ENCODE results near the gene XYLT1. TPM values are rescaled to one million over a fixed set of nuclear protein-coding genes. Genes with fewer than 3 reads are reported as not detected.

The XYLT1 gene
- total RNA-seq, 1 donor from 2014 or later, result 16.4 TPM

DNA sequence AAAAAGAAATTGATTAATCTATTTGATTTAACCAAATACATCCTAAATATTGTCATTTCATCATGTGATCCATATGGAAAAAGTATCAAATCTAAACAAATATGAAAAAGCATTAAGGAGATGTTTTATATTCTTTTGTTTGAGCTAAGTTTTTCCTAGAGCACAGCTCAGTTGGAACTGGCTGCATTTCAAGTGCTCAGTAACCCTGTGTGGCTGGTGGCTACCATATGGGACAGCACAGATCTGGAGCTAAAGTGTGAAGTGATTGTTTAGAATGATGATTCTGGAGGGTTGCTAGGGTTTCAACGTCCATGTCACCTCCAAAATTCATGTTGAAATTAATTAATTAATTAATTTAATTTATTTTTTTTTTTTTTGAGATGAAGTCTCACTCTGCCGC is 137.5 kb downstream of the XYLT1 start:
- DNase-seq (ENCODE audit: low spot score), result no peak
- no peak overlapping the region for H3K27ac Mint-ChIP-seq
- H3K4me3 Mint-ChIP-seq, result no peak overlapping the region
- peaks cover 8% of the 10 kb centered on the region for H3K36me3 Mint-ChIP-seq (ENCODE audit: low read depth)
- H3K9me3 Mint-ChIP-seq, result no peaks in the 10 kb centered on the region
- intact Hi-C loops (cut with micrococcal nuclease), result no loop called here
- peaks cover 9% of the 10 kb centered on the region for H3K4me1 Mint-ChIP-seq (ENCODE audit: low read depth)
- H3K27me3 Mint-ChIP-seq (ENCODE audit: insufficient read depth), result no peaks in the 10 kb centered on the region

DNA sequence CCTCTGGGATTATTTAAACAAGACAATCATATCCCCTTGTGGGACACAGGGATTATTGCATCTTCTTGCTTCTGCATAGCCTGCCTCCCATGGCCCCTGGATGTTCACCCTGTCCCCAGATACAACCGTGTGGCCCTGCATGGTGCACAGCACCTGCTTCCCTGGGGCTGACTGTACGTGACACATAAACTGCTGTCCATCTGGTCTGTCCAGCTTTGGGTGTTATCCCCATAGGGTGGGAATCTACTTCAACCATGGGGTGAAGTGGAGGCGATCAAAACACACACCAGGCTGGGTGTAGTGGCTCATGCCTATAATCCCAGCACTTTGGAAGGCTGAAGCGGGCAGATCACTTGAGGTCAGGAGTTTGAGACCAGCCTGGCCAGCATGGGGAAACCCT is 138.8 kb downstream of the XYLT1 start:
- Mint-ChIP-seq H3K27ac (no peak overlapping the region), H3K4me3 (no peak overlapping the region), H3K27me3 (ENCODE audit: insufficient read depth) (no peaks in the 10 kb centered on the region), H3K9me3 (no peaks in the 10 kb centered on the region), H3K36me3 (ENCODE audit: low read depth) (peaks cover 5% of the 10 kb centered on the region), H3K4me1 (ENCODE audit: low read depth) (peaks cover 5% of the 10 kb centered on the region)
- DNase-seq (ENCODE audit: low spot score), result no peak
- intact Hi-C loops (cut with micrococcal nuclease), result no loop called here

DNA sequence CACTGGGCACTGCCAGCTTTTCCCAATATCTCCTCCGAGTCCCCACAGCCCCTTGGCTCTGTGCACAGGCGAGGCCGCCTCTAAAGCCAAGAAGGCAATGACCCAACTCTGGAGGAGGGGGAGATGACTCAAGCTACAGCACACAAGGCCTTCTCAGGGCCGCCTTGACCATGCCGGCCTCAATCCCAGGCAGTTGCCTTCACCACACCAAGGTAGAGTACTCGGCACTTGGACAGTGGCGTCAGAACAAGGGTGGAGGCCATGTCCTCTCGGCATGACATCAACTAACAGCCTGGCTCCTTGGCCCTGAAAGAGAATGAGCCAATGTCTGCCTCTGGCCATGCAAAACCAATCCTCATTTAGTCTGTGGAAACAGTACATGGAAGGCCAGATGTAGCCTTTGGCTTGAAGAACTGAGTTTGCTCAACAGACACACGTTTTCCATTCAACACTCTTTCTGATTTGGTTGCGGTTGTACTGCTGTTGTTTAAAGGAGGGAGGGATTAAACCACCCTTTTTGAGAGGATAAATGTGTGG is 139.6 kb downstream of the XYLT1 start:
- peaks cover 8% of the 10 kb centered on the region for H3K36me3 Mint-ChIP-seq (ENCODE audit: low read depth)
- H3K4me1 Mint-ChIP-seq (ENCODE audit: low read depth), result peaks cover 5% of the 10 kb centered on the region
- no peaks in the 10 kb centered on the region for H3K27me3 Mint-ChIP-seq (ENCODE audit: insufficient read depth)
- no peaks in the 10 kb centered on the region for H3K9me3 Mint-ChIP-seq
- intact Hi-C loops (cut with micrococcal nuclease), result no loop called here
- no peak overlapping the region for H3K27ac Mint-ChIP-seq
- H3K4me3 Mint-ChIP-seq, result no peak overlapping the region
- DNase-seq (ENCODE audit: low spot score), result no peak

DNA sequence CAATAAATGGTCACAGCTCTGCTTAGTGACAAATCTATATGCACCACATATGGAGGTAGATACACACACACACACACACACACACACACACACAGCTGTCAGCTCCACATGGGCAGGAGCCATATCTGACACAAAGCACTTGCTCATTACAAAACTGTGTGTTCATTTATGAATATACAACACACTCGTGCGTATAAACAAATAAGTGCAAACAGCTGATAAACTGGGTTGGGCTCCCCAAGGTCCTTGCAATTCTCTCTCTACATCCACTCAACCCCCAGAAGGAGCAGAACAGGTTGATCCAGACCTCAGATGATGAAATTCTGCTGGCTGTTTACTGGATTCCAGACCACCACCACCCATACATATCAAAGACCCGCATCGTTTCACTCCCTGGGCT is 140.7 kb downstream of the XYLT1 start:
- no peaks in the 10 kb centered on the region for H3K27me3 Mint-ChIP-seq (ENCODE audit: insufficient read depth)
- intact Hi-C loops (cut with micrococcal nuclease), result no loop called here

DNA sequence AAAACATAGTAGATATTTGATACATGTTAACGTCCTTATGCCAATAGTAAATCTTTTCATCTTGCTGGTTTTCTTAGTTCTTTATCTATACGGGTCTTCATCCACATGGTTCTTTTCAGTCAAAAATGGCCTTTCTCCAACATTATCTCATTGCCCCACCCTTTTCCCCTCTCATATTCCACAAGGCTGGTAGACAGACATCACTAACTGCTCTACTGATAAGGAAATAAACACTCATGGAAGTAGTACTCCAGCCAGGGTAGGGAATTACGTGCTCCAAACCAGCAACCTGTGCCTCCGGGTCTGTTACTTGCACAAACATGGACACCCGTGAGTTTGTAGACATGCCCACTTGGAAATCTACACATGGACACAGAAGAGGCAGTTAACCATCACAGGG is 141.4 kb downstream of the XYLT1 start:
- peaks cover 6% of the 10 kb centered on the region for H3K36me3 Mint-ChIP-seq (ENCODE audit: low read depth)
- DNase-seq (ENCODE audit: low spot score), result no peak

More for the DNA sequence above, 140.7 kb downstream of the XYLT1 start:
- Mint-ChIP-seq H3K9me3 (no peaks in the 10 kb centered on the region), H3K27ac (no peak overlapping the region), H3K4me1 (ENCODE audit: low read depth) (peaks cover 5% of the 10 kb centered on the region), H3K36me3 (ENCODE audit: low read depth) (peaks cover 6% of the 10 kb centered on the region), H3K4me3 (no peak overlapping the region)
- DNase-seq (ENCODE audit: low spot score), result no peak

DNA sequence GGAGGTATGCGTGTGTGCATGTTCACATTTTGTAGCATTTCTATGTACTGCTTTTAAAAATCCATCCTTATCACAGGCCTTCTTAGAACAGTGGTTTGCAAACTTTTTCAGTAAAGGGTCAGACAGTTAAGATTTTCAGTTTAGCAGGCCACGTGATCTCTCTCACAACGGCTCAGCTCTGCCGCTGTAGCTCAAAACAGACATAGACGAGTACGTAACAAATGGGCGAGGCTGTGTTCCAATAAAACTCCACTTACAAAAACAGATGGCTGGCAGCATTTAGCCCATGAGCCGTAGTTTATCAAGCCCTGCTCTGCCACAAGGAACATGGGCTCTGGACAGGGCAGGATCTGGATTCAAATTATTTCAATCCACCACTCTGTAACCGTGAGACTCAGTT is 141.8 kb downstream of the XYLT1 start:
- DNase-seq (ENCODE audit: low spot score), result no peak
- peaks cover 5% of the 10 kb centered on the region for H3K4me1 Mint-ChIP-seq (ENCODE audit: low read depth)
- intact Hi-C loops (cut with micrococcal nuclease), result no loop called here
- no peaks in the 10 kb centered on the region for H3K27me3 Mint-ChIP-seq (ENCODE audit: insufficient read depth)
- H3K9me3 Mint-ChIP-seq, result no peaks in the 10 kb centered on the region
- no peak overlapping the region for H3K27ac Mint-ChIP-seq
- H3K36me3 Mint-ChIP-seq (ENCODE audit: low read depth), result peaks cover 7% of the 10 kb centered on the region
- H3K4me3 Mint-ChIP-seq, result no peak overlapping the region

More for the DNA sequence above, 141.4 kb downstream of the XYLT1 start:
- no peak overlapping the region for H3K4me3 Mint-ChIP-seq
- H3K4me1 Mint-ChIP-seq (ENCODE audit: low read depth), result peaks cover 5% of the 10 kb centered on the region
- intact Hi-C loops (cut with micrococcal nuclease), result no loop called here
- H3K27ac Mint-ChIP-seq, result no peak overlapping the region
- no peaks in the 10 kb centered on the region for H3K9me3 Mint-ChIP-seq
- H3K27me3 Mint-ChIP-seq (ENCODE audit: insufficient read depth), result no peaks in the 10 kb centered on the region

DNA sequence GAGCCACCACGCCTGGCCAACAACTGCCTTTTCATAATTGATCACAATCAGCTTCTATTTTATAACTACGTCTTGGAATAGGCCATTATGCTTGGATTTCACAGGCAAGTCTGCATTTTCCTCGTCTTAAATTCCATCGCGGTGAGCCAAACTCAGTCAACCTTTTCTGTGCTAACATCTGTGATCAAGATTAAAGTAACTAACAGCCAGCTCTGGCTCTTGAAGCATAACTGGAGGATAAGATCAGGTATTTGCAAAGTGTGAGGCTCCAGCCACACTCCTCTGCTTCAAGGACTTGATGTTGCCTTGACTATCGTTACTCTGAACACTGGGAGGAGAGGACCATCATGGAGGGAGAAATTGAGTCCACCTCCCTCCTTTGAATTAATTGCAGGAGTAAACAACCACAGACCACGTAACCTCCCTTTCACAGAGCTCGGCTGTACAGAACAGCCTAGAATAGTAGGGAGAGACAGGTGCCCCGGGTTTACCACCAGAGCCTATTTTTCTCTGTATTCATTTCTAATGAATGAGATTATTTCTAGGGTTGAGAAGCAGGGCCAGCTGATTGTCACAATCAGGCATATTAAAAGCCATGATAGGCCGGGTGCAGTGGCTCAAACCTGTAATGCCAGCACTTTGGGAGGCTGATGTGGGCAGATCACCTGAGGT is 143.0 kb downstream of the XYLT1 start:
- no peak for DNase-seq (ENCODE audit: low spot score)
- Mint-ChIP-seq H3K9me3 (no peaks in the 10 kb centered on the region), H3K27me3 (ENCODE audit: insufficient read depth) (no peaks in the 10 kb centered on the region), H3K4me1 (ENCODE audit: low read depth) (peaks cover 5% of the 10 kb centered on the region), H3K36me3 (ENCODE audit: low read depth) (peaks cover 8% of the 10 kb centered on the region), H3K4me3 (no peak overlapping the region), H3K27ac (no peak overlapping the region)
- intact Hi-C loops (cut with micrococcal nuclease), result no loop called here

DNA sequence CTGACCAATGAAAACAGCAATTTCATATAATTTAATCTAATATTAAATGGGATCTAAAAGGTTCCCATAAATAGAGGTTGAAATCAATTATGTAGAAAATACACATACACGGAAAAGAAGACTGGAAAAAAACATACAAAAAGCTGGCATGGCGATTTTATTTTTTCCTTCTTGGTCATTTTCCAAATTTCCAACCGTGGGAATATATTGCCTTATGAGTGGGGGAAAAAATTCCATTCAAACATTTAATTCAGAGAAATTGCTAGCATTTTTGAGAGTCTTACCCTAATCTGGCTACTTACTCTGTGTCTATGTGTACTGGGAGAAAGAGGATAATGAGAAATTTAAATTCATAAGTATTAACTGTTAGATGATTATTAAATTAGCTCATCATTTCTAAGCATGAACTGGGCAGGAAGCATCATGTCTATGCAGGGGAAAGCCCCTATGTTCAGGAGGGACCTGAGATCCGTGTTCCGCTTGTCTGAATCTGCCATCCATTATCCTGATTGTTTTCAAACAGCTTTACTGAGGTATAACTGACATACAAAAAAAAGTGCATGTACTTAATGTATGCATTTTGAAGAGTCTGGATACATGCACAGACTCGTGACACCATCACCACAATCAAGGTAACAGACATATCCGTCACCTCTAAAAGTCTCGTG is 145.2 kb downstream of the XYLT1 start:
- intact Hi-C loops (cut with micrococcal nuclease), result no loop called here
- peaks cover 10% of the 10 kb centered on the region for H3K36me3 Mint-ChIP-seq (ENCODE audit: low read depth)

DNA sequence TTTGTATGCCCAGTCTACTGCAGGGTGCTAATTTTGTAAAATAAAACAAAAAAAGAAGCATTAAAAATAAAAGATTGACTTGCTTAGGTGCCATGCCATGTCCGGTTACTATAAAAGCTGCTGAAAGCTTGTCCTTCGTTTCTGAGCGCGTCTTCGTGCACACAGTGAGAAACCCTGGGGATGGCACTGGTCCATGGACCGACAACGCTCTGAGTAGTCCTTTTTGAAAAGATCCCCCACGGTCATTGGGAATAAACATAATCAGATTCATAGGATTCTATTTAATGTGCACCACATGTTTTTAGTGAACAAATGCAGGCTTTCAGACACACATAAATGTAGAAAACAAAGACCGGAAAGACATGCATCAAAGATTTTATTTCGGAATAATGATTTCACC is 146.3 kb downstream of the XYLT1 start:
- no peak overlapping the region for H3K4me3 Mint-ChIP-seq
- H3K4me1 Mint-ChIP-seq (ENCODE audit: low read depth), result peaks cover 5% of the 10 kb centered on the region
- H3K36me3 Mint-ChIP-seq (ENCODE audit: low read depth), result peaks cover 10% of the 10 kb centered on the region
- DNase-seq (ENCODE audit: low spot score), result no peak
- no peaks in the 10 kb centered on the region for H3K27me3 Mint-ChIP-seq (ENCODE audit: insufficient read depth)
- no peaks in the 10 kb centered on the region for H3K9me3 Mint-ChIP-seq
- no peak overlapping the region for H3K27ac Mint-ChIP-seq
- intact Hi-C loops (cut with micrococcal nuclease), result no loop called here

More for the DNA sequence above, 145.2 kb downstream of the XYLT1 start:
- Mint-ChIP-seq H3K27me3 (ENCODE audit: insufficient read depth) (no peaks in the 10 kb centered on the region), H3K4me3 (no peak overlapping the region), H3K27ac (no peak overlapping the region), H3K9me3 (no peaks in the 10 kb centered on the region), H3K4me1 (ENCODE audit: low read depth) (peaks cover 5% of the 10 kb centered on the region)
- DNase-seq (ENCODE audit: low spot score), result no peak

DNA sequence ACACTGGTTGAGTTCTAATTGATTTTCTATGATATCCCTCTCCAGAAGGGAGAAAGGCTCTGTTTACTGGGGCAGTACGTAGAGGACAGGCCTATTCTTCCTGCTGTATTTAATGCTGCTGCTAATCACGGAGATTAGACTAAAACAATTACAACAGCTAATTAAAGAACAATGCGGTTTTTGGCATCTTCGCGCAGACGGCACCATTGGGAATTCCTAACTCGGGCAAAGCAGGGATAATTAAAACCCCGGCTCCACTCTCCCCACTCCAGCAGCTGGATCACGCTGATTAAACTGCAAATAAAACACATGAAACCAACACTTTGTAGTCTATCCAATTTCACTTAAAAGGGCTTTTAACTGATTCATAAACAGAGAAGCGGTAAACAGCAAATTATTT is 147.6 kb downstream of the XYLT1 start:
- Mint-ChIP-seq H3K9me3 (no peaks in the 10 kb centered on the region), H3K36me3 (ENCODE audit: low read depth) (peaks cover 10% of the 10 kb centered on the region), H3K4me1 (ENCODE audit: low read depth) (peaks cover 5% of the 10 kb centered on the region), H3K27ac (no peak overlapping the region), H3K27me3 (ENCODE audit: insufficient read depth) (no peaks in the 10 kb centered on the region), H3K4me3 (no peak overlapping the region)
- DNase-seq (ENCODE audit: low spot score), result no peak
- intact Hi-C loops (cut with micrococcal nuclease), result no loop called here

DNA sequence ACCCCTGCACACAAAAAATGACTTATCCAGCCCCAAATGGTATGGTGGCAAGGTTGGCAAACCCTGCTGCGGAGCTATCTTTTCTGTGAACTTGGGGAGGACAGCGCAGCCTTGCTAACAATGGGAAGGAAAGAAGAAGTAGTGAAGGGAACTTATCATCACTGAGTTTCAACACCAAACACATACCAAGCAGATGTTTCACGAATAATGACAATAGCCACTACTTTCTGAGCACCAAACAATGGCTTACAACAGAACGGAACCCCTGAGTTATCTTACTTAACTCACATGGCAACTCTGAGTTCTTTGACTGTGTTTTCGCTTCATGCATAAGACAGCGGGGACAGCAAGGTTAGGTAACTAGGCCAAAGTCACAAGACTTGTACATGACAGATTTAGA is 148.9 kb downstream of the XYLT1 start:
- DNase-seq (ENCODE audit: low spot score), result no peak
- Mint-ChIP-seq H3K36me3 (ENCODE audit: low read depth) (peaks cover 13% of the 10 kb centered on the region), H3K27me3 (ENCODE audit: insufficient read depth) (no peaks in the 10 kb centered on the region), H3K27ac (no peak overlapping the region), H3K4me3 (no peak overlapping the region), H3K4me1 (ENCODE audit: low read depth) (peaks cover 10% of the 10 kb centered on the region), H3K9me3 (no peaks in the 10 kb centered on the region)
- intact Hi-C loops (cut with micrococcal nuclease), result no loop called here

DNA sequence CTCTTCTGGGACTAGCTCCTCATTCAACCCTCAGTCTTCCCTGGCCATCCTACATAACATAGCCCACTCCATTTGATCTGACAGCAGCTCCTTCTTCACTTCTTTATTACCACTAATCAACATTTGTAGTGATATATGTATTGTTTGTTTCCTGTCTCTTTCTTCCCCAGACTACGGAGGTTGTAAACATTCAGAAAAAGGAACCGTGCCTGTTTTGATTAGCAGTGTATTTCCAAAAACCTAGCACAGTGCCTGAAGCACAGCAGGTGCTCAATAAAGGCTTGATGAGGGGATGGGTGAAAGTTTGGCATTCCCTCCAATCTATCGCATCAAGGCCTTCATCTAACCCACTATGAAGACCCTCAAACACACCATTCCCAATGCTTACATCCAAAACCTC is 150.8 kb downstream of the XYLT1 start:
- H3K36me3 Mint-ChIP-seq (ENCODE audit: low read depth), result peaks cover 11% of the 10 kb centered on the region

DNA sequence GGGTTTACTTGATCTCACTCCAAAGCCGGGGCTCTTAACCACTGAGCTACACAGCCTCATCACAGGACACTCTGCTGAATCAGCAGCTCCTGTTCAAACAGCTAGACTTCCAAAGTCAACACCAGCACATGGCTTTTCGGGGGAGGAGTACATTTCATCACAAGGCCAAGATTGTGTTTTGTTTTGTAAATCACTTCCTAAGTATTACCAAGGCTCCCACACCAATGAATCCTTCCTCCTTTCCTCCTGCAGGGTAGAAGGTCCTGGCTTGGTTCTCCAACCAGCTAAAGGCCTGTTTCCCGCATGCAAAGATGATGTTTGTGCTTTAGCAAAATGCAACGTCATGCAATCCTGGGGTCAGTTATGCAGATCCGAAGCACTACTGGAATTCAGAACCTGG is 152.5 kb downstream of the XYLT1 start:
- no peak overlapping the region for H3K27ac Mint-ChIP-seq

More for the DNA sequence above, 150.8 kb downstream of the XYLT1 start:
- Mint-ChIP-seq H3K4me3 (no peak overlapping the region), H3K27me3 (ENCODE audit: insufficient read depth) (no peaks in the 10 kb centered on the region), H3K9me3 (no peaks in the 10 kb centered on the region), H3K27ac (no peak overlapping the region), H3K4me1 (ENCODE audit: low read depth) (peaks cover 21% of the 10 kb centered on the region)
- no peak for DNase-seq (ENCODE audit: low spot score)
- intact Hi-C loops (cut with micrococcal nuclease), result no loop called here

More for the DNA sequence above, 152.5 kb downstream of the XYLT1 start:
- no peak for DNase-seq (ENCODE audit: low spot score)
- Mint-ChIP-seq H3K36me3 (ENCODE audit: low read depth) (peaks cover 10% of the 10 kb centered on the region), H3K4me3 (no peak overlapping the region), H3K4me1 (ENCODE audit: low read depth) (peaks cover 38% of the 10 kb centered on the region), H3K27me3 (ENCODE audit: insufficient read depth) (no peaks in the 10 kb centered on the region), H3K9me3 (no peaks in the 10 kb centered on the region)
- intact Hi-C loops (cut with micrococcal nuclease), result no loop called here
